ENCODE results near the gene ELMOD3. TPM values are rescaled to one million over a fixed set of nuclear protein-coding genes. Genes with fewer than 3 reads are reported as not detected.
A peak's percentile ranks its signal among the peaks of the same experiment; 100 is the strongest.
"Not testable (repeated sequence)": the region's sequence is repeated elsewhere in the genome, so short reads cannot be mapped to it uniquely, and the experiment has no call there.

Gene ELMOD3
- total and polyA plus RNA-seq, 5 donors from 2014 or later: 13.5 to 21.5 (median 15.8) TPM

- Histone ChIP-seq H3K9me3 (ENCODE audit: control insufficient read depth in 2 of 2, low read length in 2 of 2) (peaks cover 4 to 8% of the 10 kb centered on the region in 2 experiments), H3K4me3 (ENCODE audit: low read depth, low read length) (no peak overlapping the region), H3K27ac (ENCODE audit: insufficient read depth, low read length, poor library complexity, severe bottlenecking) (no peak overlapping the region), H3K27me3 (ENCODE audit: control insufficient read depth, insufficient read depth, low read length) (no peaks in the 10 kb centered on the region), H3K4me1 (ENCODE audit: control insufficient read depth, insufficient read depth, low read length, poor library complexity, severe bottlenecking) (no peaks in the 10 kb centered on the region), H3K36me3 (ENCODE audit: control insufficient read depth, insufficient read depth, low read length) (peaks cover 46% of the 10 kb centered on the region)
- H3K36me3 Mint-ChIP-seq: peaks cover 48% of the 10 kb centered on the region
- no peak overlapping the region for H3K27ac Mint-ChIP-seq
- peaks cover 0 to 4% (median 0%) of the 10 kb centered on the region in 7 donors for H3K9me3 Mint-ChIP-seq
- H3K4me1 Mint-ChIP-seq: peaks cover 0 to 7% (median 3%) of the 10 kb centered on the region in 4 donors
- DNase-seq (no peak), ATAC-seq (ENCODE audit: low read depth in 2 of 2) (no peak)
- H3K27me3 Mint-ChIP-seq: no peaks in the 10 kb centered on the region
- H3K4me3 Mint-ChIP-seq: no peak overlapping the region
These were observed 23.7 kb downstream of the ELMOD3 start for GRCh38 chr2:85378257-85378656.

- H3K27me3 Mint-ChIP-seq: no peaks in the 10 kb centered on the region
- H3K27ac ChIP-seq (ENCODE audit: insufficient read depth, low read length, poor library complexity, severe bottlenecking): no peak overlapping the region
- H3K9me3 Mint-ChIP-seq: peaks cover 0 to 2% (median 0%) of the 10 kb centered on the region in 7 donors
- ATAC-seq (ENCODE audit: low read depth in 2 of 2): no peak
- no peak overlapping the region for H3K4me3 Mint-ChIP-seq
- no peak for DNase-seq
- peaks cover 61% of the 10 kb centered on the region for H3K36me3 ChIP-seq (ENCODE audit: control insufficient read depth, insufficient read depth, low read length)
- H3K4me1 Mint-ChIP-seq: peaks cover 0 to 5% (median 3%) of the 10 kb centered on the region in 4 donors
- H3K27ac Mint-ChIP-seq: no peak overlapping the region
- H3K4me3 ChIP-seq (ENCODE audit: low read depth, low read length): no peak overlapping the region
- no peaks in the 10 kb centered on the region for H3K27me3 ChIP-seq (ENCODE audit: control insufficient read depth, insufficient read depth, low read length)
- H3K4me1 ChIP-seq (ENCODE audit: control insufficient read depth, insufficient read depth, low read length, poor library complexity, severe bottlenecking): no peaks in the 10 kb centered on the region
- peaks cover 51% of the 10 kb centered on the region for H3K36me3 Mint-ChIP-seq
- peaks cover 4 to 8% of the 10 kb centered on the region in 2 experiments for H3K9me3 ChIP-seq (ENCODE audit: control insufficient read depth in 2 of 2, low read length in 2 of 2)
These were observed 25.5 kb downstream of the ELMOD3 start for GRCh38 chr2:85380048-85380447.

- H3K4me3 ChIP-seq (ENCODE audit: low read depth, low read length); DNase-seq; H3K9me3 Mint-ChIP-seq; H3K27me3 ChIP-seq (ENCODE audit: control insufficient read depth, insufficient read depth, low read length); ATAC-seq (ENCODE audit: low read depth in 2 of 2); H3K4me1 Mint-ChIP-seq; H3K27ac Mint-ChIP-seq; H3K27me3 Mint-ChIP-seq; H3K4me1 ChIP-seq (ENCODE audit: control insufficient read depth, insufficient read depth, low read length, poor library complexity, severe bottlenecking); H3K4me3 Mint-ChIP-seq; H3K27ac ChIP-seq (ENCODE audit: insufficient read depth, low read length, poor library complexity, severe bottlenecking); H3K9me3 ChIP-seq (ENCODE audit: control insufficient read depth in 2 of 2, low read length in 2 of 2): not testable (repeated sequence)
- peaks cover 63% of the 10 kb centered on the region for H3K36me3 ChIP-seq (ENCODE audit: control insufficient read depth, insufficient read depth, low read length)
- H3K36me3 Mint-ChIP-seq: peaks cover 42% of the 10 kb centered on the region
These were observed 28.6 kb downstream of the ELMOD3 start for GRCh38 chr2:85383151-85383550.

- no peaks in the 10 kb centered on the region for H3K27me3 ChIP-seq (ENCODE audit: control insufficient read depth, insufficient read depth, low read length)
- H3K36me3 ChIP-seq (ENCODE audit: control insufficient read depth, insufficient read depth, low read length): peaks cover 62% of the 10 kb centered on the region
- ATAC-seq (ENCODE audit: low read depth in 2 of 2) (no peak), DNase-seq (no peak)
- Mint-ChIP-seq H3K27me3 (no peaks in the 10 kb centered on the region), H3K4me3 (no peak overlapping the region), H3K27ac (no peak overlapping the region), H3K36me3 (peaks cover 37% of the 10 kb centered on the region), H3K4me1 (no peaks in the 10 kb centered on the region), H3K9me3 (no peaks in the 10 kb centered on the region)
- H3K27ac ChIP-seq (ENCODE audit: insufficient read depth, low read length, poor library complexity, severe bottlenecking): no peak overlapping the region
- no peaks in the 10 kb centered on the region for H3K4me1 ChIP-seq (ENCODE audit: control insufficient read depth, insufficient read depth, low read length, poor library complexity, severe bottlenecking)
- no peak overlapping the region for H3K4me3 ChIP-seq (ENCODE audit: low read depth, low read length)
- peaks cover 4 to 8% of the 10 kb centered on the region in 2 experiments for H3K9me3 ChIP-seq (ENCODE audit: control insufficient read depth in 2 of 2, low read length in 2 of 2)
These were observed 29.3 kb downstream of the ELMOD3 start for GRCh38 chr2:85383850-85384249.

GRCh38 chr2:85385746-85386145 is 31.2 kb downstream of the ELMOD3 start:
- H3K4me1 Mint-ChIP-seq: no peaks in the 10 kb centered on the region
- no peak overlapping the region for H3K27ac Mint-ChIP-seq

GRCh38 chr2:85387754-85388153 is 33.2 kb downstream of the ELMOD3 start:
- Mint-ChIP-seq H3K36me3 (peaks cover 34% of the 10 kb centered on the region), H3K27ac (peak overlapping the region in 1 of 3 donors; percentile 20), H3K27me3 (no peaks in the 10 kb centered on the region), H3K4me1 (peaks cover 0 to 17% (median 8%) of the 10 kb centered on the region in 4 donors), H3K4me3 (no peak overlapping the region), H3K9me3 (no peaks in the 10 kb centered on the region)
- ATAC-seq (ENCODE audit: low read depth in 2 of 2): no peak
- Histone ChIP-seq H3K4me1 (ENCODE audit: control insufficient read depth, insufficient read depth, low read length, poor library complexity, severe bottlenecking) (no peaks in the 10 kb centered on the region), H3K4me3 (ENCODE audit: low read depth, low read length) (no peak overlapping the region), H3K9me3 (ENCODE audit: control insufficient read depth in 2 of 2, low read length in 2 of 2) (no peaks in the 10 kb centered on the region), H3K27me3 (ENCODE audit: control insufficient read depth, insufficient read depth, low read length) (no peaks in the 10 kb centered on the region), H3K27ac (ENCODE audit: insufficient read depth, low read length, poor library complexity, severe bottlenecking) (no peak overlapping the region), H3K36me3 (ENCODE audit: control insufficient read depth, insufficient read depth, low read length) (peaks cover 60% of the 10 kb centered on the region)
- no peak for DNase-seq

More at GRCh38 chr2:85385746-85386145, 31.2 kb downstream of the ELMOD3 start:
- no peak overlapping the region for H3K4me3 Mint-ChIP-seq
- H3K9me3 Mint-ChIP-seq: no peaks in the 10 kb centered on the region
- H3K27me3 Mint-ChIP-seq: no peaks in the 10 kb centered on the region
- Histone ChIP-seq H3K27ac (ENCODE audit: insufficient read depth, low read length, poor library complexity, severe bottlenecking) (no peak overlapping the region), H3K36me3 (ENCODE audit: control insufficient read depth, insufficient read depth, low read length) (peaks cover 62% of the 10 kb centered on the region), H3K4me1 (ENCODE audit: control insufficient read depth, insufficient read depth, low read length, poor library complexity, severe bottlenecking) (no peaks in the 10 kb centered on the region), H3K4me3 (ENCODE audit: low read depth, low read length) (no peak overlapping the region), H3K9me3 (ENCODE audit: control insufficient read depth in 2 of 2, low read length in 2 of 2) (no peaks in the 10 kb centered on the region), H3K27me3 (ENCODE audit: control insufficient read depth, insufficient read depth, low read length) (no peaks in the 10 kb centered on the region)
- ATAC-seq (ENCODE audit: low read depth in 2 of 2): no peak
- no peak for DNase-seq
- peaks cover 37% of the 10 kb centered on the region for H3K36me3 Mint-ChIP-seq

- Histone ChIP-seq H3K9me3 (ENCODE audit: control insufficient read depth in 2 of 2, low read length in 2 of 2) (no peaks in the 10 kb centered on the region), H3K4me3 (ENCODE audit: low read depth, low read length) (no peak overlapping the region), H3K36me3 (ENCODE audit: control insufficient read depth, insufficient read depth, low read length) (peaks cover 56% of the 10 kb centered on the region), H3K27ac (ENCODE audit: insufficient read depth, low read length, poor library complexity, severe bottlenecking) (no peak overlapping the region), H3K27me3 (ENCODE audit: control insufficient read depth, insufficient read depth, low read length) (no peaks in the 10 kb centered on the region), H3K4me1 (ENCODE audit: control insufficient read depth, insufficient read depth, low read length, poor library complexity, severe bottlenecking) (no peaks in the 10 kb centered on the region)
- H3K27ac Mint-ChIP-seq: no peak overlapping the region
- H3K4me3 Mint-ChIP-seq: no peak overlapping the region
- DNase-seq (no peak), ATAC-seq (ENCODE audit: low read depth in 2 of 2) (no peak)
- no peaks in the 10 kb centered on the region for H3K27me3 Mint-ChIP-seq
- peaks cover 0 to 24% (median 9%) of the 10 kb centered on the region in 4 donors for H3K4me1 Mint-ChIP-seq
- no peaks in the 10 kb centered on the region for H3K9me3 Mint-ChIP-seq
- peaks cover 30% of the 10 kb centered on the region for H3K36me3 Mint-ChIP-seq
These were observed 34.4 kb downstream of the ELMOD3 start for GRCh38 chr2:85388878-85389538.

Measured in CD4-positive, CD25-positive, alpha-beta regulatory T cell (primary cell).